ENCODE measurements around the gene MRPL58.
A peak's percentile ranks its signal among the peaks of the same experiment; 100 is the strongest.
"Not testable (repeated sequence)": the region's sequence is repeated elsewhere in the genome, so short reads cannot be mapped to it uniquely, and the experiment has no call there.

MRPL58 gene

GRCh38 chr17:75012346-75013091 is at the start of gene MRPL58:
TSS of gene MRPL58 (plus strand) at chr17:75012670. CDS start at chr17:75012687, 17 bp downstream.
- DNase-seq: peak; percentile 93

GRCh38 chr17:74963656-74964055 is 48.8 kb upstream of the MRPL58 start:
- no peak for DNase-seq

GRCh38 chr17:74964246-74964761 is 48.2 kb upstream of the MRPL58 start:
- DNase-seq: no peak

- no peak for DNase-seq
Measured at GRCh38 chr17:74964988-74965622, 47.4 kb upstream of the MRPL58 start.

- no peak for DNase-seq
Measured at GRCh38 chr17:74968361-74968780, 44.1 kb upstream of the MRPL58 start.

- DNase-seq: not testable (repeated sequence)
Measured at GRCh38 chr17:74969501-74969900, 43.0 kb upstream of the MRPL58 start.

- DNase-seq: no peak
Measured at GRCh38 chr17:74970395-74970794, 42.1 kb upstream of the MRPL58 start.

- DNase-seq: no peak
Measured at GRCh38 chr17:74971069-74971841, 41.2 kb upstream of the MRPL58 start.

- no peak for DNase-seq
Measured at GRCh38 chr17:74971842-74972106, 40.7 kb upstream of the MRPL58 start.

- DNase-seq: peak; percentile 91
Measured at GRCh38 chr17:74972107-74972972, 40.1 kb upstream of the MRPL58 start, which contains the start of gene HID1. TSS of gene HID1 (minus strand) at chr17:74972759. CDS start at chr17:74972656, 103 bp downstream.

GRCh38 chr17:74972973-74973328 is 39.5 kb upstream of the MRPL58 start:
- no peak for DNase-seq

GRCh38 chr17:74975943-74976342 is 36.5 kb upstream of the MRPL58 start:
- DNase-seq: no peak

- no peak for DNase-seq
Measured at GRCh38 chr17:74977802-74978201, 34.7 kb upstream of the MRPL58 start.

- no peak for DNase-seq
Measured at GRCh38 chr17:74978240-74978639, 34.2 kb upstream of the MRPL58 start.

- DNase-seq: no peak
Measured at GRCh38 chr17:74979408-74980146, 32.9 kb upstream of the MRPL58 start.

GRCh38 chr17:74981318-74981978 is 31.0 kb upstream of the MRPL58 start:
- DNase-seq: no peak

GRCh38 chr17:74981979-74982662 is 30.3 kb upstream of the MRPL58 start:
- peak; percentile 86 for DNase-seq

- DNase-seq: not testable (repeated sequence)
Measured at GRCh38 chr17:74982663-74983313, 29.7 kb upstream of the MRPL58 start.

GRCh38 chr17:74986206-74986576 is 26.3 kb upstream of the MRPL58 start:
- DNase-seq: no peak

- peak; percentile 95 for DNase-seq
Measured at GRCh38 chr17:74987418-74987908, 25.0 kb upstream of the MRPL58 start, which contains the start of gene CDR2L. TSS of gene CDR2L (plus strand) at chr17:74987632. CDS start at chr17:74988044, 412 bp downstream.

Measured in activated CD8-positive, alpha-beta memory T cell treated with anti-CD3 and anti-CD28 coated beads for 24 hours (primary cell).